HG02884 (cell line): ENCODE data around the gene PLXDC2.

ENCODE experiments used
- ATAC-seq: cut with Tn5 transposase; IDR thresholded peaks from one replicate; pipeline ENCODE4 v1.9.1; 2021; ENCODE audit warnings: mild to moderate bottlenecking, moderate library complexity; ENCODE audit not compliant: unreplicated experiment

Gene PLXDC2

DNA sequence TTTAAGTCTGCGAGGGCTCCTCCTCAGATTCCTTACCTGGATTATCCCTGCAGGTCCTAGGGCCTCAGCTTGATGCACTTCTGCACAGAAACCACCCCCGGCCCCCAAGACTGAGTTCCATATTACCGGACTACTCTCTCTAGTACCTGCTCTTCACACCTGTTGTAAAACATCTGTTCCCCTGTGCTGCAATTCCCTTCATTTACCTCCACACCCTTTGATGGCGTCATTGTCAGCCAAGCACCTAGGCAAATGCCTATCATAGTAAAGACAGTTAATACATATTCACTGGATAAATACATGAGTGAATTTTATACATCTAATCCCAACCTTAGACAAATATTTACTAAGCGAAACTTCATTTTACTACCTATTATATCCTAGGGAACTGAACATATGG is 275.5 kb downstream of the PLXDC2 start:
- no peak for ATAC-seq

DNA sequence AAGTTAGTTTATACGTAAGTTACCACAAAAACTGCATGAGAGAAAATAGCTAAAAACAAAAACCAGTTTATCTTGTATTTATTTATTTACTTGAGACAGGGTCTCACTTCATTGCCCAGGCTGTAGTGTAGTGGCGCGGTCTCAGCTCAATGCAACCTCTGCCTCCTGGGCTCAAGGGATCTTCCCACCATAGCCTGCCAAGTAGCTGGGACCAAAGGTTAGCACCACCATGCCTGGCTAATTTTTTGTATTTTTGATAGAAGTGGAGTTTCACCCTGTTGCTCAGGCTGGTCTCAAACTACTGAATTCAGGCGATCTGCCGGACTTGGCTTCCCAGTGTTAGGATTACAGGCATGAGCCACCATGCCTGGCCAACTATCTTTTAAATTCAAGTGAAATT is 277.4 kb downstream of the PLXDC2 start:
- no peak for ATAC-seq

DNA sequence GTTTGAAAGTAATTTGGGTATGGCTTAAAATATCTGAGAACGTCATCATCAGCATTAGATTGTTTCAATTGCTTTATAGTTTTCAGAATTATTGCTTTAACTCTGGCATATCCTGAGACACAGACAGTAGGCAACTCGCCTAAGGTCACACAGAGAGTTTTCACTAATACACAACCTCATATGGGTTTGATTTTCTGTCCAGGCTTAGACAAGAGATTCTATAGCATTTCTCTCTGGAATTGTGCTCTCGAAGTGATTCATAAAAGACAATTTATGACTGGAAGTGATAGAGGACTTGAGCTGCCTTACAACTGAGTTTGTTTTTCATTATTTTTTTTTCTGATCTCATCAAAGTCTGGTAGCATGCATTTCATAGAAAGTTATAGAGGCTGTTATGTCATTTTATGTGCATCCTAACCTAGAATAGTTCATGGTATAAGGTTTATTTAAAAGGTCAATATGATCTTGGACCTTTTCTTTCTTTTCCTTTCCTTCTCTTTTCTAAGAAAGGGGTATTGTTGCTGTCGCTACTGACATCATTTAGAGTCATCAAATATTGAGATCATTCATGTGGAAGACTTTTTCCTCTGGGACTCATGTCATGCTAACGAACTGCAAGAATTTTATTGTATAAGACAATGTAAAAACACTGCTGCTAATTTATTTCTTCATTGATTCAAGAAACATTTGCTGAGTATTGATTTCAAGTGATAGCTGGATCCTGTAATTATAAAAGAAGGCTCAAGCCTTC is 278.2 kb downstream of the PLXDC2 start:
- no peak for ATAC-seq

DNA sequence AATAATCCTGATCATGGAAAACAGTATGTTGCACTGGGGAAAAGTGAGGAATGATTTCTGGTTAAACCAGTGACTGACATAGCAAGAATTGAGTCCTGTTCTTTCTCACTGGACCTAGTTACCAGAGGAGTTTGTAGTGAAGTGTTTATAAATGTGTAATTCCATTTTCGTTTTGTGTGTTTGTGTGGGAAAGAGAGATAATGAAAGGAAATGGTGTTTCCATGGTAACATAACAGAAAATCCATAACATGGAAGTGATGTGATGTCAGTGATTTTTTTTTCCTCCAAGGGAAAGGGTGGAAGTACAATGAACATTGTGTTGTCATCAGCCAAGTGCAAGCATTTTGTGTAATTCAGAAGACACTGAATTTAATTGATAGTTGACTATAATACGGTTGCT is 283.9 kb downstream of the PLXDC2 start:
- ATAC-seq: no peak

DNA sequence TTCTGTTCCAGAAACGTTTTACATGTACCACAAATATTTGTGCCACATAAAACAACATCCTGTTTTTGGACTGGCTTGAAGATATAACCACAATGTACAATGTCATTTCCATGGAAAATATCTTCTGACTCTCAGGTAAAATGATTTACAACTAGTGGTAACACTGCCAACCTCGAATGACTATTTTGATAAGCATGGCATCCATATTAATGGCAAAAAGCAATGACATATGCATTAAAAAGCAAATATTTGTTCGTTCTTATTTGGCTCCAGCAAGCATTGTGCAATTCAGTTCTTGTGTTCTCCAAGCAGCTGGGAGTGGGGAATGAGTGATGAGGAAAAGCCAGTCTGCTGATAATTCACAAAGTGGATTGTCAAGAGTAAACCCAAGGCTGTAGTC is 289.0 kb downstream of the PLXDC2 start:
- no peak for ATAC-seq

DNA sequence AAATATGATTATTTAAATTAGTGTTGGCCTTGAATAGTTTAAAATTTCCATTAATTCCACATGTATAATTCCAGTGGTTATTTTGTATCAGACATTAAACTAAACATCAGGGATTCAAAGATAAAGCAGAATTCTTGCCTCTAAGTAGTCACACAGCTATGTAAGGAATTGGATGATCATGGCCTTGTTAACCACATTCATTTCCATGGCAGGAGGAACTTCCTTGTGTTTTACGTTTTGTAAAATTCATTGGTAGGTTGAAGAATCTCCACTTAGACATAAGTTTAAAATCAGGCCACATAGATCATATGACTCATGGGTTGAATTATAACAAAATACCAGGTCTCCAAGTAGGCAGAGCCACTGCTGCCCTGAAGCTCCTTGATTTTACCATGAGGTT is 289.7 kb downstream of the PLXDC2 start:
- no peak for ATAC-seq

DNA sequence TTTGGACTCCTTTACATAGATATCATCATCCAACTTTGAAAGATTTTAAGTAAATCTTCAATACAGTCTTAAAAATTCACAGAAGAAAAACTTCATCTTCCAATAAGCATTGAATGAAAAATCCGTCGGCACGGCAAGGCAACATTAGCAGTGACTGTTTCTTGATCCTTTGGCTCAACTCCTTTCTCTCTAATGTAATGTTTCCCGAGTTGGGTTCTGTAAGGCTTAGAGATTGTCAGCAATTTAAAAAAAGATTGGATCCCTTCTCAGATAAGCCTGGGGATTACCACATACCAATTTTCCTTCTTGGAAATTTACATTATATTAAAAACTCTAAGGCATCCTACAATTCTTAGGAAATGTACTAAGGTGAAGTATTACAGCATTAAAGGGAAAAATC is 291.8 kb downstream of the PLXDC2 start:
- ATAC-seq: no peak

DNA sequence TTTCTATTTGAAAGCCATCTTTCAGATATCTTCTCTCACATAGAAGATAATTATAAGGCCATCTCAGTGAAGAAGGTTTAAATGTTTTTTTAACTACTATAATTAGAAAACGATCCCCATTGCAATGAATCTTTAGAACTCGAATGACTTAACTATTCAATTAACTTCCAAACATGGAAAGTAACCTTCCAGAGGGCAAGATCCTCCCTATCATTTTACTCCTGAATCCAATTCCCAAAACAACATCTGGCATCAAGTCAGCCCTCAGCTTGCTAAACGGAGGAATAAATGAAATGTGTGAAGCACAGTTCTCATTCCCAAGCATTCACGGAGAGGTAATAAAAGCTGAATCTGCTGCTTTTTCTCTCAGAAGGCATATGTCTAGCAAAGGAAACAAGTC is 293.4 kb downstream of the PLXDC2 start:
- ATAC-seq: no peak

DNA sequence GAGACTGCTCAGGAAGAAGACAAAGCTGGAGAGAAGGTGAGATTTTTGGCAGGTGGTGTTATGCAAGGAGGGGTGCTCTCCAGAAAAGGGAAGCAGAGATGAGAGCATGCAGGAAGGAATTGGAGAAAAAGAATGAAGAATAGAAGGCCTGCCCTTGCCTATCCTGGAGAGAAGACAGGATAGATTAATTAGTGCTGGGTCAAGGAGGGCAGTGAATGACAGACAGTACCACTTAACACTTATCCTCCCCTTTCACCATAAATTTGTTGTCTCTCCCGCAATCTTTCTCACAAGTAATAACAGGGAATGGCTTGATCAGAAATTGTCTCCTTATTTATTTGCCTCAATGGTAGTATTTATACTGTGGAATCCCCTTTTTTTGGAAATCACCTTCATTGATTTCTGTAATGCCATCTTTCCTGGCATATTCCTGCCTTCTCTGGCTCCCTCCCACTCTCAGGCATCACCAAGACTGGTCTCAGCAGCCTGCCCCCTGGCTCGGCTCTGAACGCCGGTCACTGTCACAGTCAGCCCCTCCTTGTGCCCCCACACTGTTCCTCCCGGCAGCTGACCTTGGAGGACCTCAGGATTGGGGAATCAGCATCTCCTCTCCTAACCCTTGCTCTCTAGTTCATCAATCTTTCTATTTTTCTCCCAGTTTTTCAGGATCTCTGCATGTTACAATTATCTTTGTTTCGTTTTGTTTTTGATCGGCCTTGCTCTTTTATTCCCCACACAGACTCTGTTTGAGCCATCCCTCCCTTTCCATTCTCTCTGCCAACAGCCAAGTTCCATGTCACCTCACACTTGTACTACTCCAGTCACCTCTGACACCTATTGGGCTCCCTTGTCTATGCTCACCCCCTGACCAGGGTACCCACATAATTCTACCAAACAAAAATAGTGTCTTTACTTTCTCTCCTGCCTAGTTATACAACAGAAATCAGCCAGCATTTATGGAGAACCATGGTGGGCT is 294.2 kb downstream of the PLXDC2 start:
- no peak for ATAC-seq

DNA sequence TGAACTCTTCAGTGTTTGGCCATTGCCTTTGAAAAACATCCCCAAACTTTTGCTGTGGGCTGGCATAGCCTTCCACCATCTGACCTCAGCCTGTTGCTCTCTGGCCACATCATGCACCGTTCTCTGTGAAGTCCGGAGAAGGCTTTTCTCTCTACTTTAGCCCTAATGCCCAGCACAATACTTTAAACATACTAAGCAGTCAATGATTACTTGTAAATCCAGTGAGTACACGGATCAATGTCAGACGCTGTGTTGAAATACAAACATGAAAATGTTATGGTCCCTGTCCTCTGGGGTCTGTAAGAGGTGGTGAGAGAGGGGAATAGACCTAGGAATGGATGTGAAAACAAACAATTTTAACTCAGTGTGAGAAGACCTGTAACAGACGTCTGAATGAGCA is 297.9 kb downstream of the PLXDC2 start:
- no peak for ATAC-seq

DNA sequence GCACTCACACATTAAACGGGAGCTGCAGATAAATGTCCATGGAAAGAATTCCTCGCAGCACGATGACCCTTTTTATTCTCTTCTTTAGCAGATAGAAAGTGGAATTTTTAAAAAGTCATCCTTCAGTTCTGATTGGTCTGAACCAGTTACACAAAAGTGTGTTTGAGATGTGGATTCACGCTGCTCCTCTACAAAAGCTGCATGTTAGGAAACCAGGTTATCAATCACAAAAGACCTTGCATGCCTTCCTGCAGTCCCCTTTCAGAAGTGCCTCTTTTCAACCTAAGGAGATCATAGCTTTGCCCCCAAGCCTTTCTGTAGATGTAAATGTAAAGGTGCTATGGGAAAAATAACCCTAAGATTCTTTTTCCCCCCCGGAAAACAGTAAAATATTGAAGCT is 299.7 kb downstream of the PLXDC2 start:
- no peak for ATAC-seq

DNA sequence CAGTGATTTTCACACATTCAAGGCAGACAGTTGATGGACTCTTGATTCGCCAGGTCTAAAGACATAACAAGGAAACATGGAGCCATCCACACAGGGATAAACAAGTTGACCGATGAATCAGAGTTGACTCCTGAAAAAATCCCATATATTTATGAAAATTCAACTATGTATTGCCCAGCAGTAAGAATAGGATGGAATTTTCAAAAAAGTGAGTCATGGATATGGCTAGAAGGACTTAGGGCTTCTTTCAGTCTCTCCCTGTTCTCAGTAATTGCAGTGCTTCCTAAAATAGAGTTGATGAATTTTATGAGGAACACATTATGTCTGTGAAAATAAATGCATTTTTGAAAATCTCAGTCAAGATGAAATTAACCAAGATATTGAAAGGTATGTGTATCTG is 301.2 kb downstream of the PLXDC2 start:
- no peak for ATAC-seq

DNA sequence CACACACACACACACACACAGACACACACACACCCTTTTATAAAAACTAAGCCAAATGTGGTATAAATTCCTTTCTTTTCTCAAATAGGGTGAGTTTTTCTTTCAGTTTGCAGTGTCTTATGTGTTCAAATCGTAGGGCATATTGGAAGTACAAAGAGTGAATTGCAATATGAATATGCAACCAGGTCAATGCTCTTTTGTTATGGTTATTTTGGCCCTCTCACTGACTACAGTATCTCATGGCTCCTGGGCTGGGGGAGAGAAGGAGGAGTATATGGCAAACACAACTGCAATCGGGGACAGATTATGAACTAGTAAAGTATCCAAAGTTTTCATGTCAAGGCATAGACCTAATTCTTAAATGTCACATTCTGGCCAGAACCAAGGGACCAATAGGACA is 301.9 kb downstream of the PLXDC2 start:
- no peak for ATAC-seq

DNA sequence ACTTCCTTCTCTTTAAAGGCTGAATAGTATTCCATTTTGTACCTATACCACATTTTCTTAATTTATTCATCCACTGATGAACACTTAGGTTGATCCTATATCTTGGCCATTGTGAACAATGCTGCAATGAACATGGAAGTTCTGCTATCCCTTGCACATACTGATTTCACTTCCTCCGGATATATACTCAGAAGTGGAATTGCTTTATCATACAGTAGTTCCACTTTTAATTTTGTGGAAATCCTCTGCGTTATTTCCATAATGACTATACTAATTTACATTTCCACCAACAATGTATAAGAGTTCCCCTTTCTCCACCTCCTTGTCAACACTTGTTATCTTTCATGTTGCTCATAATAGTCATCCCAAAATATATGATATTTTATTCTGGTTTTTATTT is 312.6 kb downstream of the PLXDC2 start:
- ATAC-seq: no peak

DNA sequence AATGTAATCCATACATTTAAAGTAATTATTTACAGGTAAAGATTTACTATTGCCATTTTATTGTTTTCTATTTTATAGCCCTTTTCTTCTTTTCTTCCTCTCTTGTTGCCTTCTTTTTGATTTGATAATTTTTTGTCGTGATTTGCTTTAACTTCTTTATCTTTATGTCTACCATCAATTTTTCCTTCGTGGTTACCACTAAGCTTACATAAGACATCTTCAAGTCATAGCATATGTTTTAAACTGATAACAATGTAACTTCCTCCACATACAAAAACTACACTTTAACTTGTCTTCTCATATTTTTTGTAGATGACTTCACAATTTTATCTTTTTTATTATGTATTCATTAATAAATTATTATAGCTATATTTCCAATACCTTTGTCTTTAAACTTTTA is 316.6 kb downstream of the PLXDC2 start:
- no peak for ATAC-seq

DNA sequence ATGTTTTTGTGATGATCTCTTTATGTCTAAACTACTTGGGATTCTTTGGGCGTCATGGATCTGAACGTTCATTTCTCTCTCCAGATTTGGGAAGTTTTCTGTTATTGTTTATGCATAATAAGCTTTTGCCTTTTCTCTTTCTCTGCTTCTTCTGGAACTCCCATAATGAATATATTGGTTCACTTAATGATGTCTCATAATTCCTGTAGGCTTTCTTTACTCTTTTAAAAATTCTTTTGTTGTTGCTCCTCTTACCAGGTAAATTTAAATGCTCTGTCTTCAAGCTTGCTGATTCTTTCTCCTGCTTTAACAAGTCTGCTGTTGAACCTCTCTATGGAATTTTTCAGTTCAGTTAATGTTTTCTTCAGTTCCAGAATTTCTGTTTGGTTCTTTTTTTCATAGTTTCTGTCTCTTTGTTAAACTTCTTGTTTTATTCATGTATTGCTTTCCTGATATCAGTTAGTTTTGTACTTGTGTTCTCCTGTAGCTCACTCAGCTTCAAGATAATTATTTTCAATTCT is 317.5 kb downstream of the PLXDC2 start:
- no peak for ATAC-seq

DNA sequence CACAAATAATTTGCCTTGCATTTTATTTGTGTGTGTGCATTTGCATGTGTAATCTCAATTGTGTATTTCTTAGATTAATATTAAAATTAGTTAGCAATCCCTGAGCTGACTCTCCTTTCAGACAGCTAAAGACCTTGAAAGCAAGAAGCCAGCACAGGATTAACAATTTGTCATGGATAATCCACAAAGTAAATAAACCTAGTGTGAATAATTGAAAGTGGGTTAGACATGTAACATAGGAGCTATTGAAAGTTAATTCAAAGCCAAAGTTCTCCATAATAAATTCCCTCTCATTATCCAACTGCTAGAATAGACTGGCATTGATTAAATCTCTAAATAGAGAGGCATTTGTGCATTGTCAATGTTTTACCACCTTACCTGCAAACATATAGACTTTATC is 326.1 kb downstream of the PLXDC2 start:
- ATAC-seq: no peak

DNA sequence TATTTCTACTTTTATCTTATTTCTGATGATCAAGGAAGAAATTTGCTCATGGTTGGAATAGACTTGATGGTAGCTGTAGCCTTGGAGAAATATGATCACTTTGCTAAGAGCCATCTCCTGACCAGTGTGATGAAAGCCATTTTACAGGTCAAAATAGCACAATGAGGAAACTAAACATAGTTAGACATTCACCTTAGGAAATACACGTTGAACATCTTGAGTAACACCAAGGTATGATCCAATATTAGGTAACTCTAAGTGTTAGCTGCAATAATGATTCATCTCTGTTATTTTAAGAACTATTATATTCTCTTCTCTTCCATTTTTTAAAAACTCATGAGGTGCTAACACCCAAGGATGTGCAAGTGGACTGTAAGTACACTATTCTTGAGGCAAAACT is 328.0 kb downstream of the PLXDC2 start:
- no peak for ATAC-seq

DNA sequence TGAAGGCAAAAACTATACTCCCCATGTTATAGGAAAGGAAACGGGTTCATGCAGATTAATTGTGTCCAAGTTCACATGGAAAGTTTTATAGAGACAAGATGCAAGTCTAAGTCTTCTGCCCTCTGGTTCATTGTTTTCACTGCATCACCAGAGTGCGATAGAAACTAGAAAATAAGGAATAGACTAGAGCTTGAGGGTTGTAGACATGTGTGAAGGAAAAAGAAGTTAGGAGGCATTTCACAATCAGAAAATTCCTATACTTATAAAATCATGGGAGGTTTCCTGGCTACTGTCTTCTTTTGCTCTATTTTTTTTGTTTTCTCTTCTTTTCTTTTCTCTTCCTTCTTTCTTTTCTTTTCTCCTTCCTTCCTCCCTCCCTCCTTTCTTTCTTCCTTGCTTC is 329.8 kb downstream of the PLXDC2 start:
- no peak for ATAC-seq

DNA sequence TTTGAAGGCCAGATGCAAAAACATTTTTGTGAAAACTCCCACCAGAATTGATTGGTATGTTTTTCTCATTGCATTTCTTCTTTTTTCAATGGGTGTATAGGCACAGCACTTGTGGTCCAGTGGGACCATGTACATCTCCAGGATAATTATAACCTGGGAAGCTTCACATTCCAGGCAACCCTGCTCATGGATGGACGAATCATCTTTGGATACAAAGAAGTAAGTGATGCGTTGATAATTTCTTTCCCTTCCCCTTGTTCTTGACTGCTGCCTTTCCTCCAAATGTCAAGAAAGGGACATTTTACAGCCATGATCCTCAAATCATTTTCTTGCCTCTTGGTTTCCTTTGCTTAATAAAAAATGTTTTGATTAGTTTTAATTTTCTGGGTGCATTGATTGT is 331.5 kb downstream of the PLXDC2 start:
- ATAC-seq: no peak

DNA sequence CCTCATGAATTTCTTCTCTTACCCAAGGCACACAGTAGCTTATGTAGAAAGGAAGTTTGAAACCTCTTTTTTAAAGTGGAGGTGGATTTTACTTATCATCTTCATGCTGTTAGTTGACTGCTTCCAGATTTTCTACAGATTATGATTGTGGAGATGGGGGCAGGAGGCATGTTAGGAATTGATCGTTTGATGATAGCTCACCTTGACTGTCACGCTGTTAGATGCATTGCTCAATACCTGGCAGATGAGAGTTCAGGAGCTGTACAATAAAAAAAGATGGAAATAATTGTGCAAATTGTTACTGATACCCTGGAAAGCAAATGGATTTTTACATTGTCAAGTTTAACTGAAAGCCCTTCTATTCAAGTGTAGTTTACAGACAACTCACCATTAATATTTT is 340.3 kb downstream of the PLXDC2 start:
- ATAC-seq: no peak

DNA sequence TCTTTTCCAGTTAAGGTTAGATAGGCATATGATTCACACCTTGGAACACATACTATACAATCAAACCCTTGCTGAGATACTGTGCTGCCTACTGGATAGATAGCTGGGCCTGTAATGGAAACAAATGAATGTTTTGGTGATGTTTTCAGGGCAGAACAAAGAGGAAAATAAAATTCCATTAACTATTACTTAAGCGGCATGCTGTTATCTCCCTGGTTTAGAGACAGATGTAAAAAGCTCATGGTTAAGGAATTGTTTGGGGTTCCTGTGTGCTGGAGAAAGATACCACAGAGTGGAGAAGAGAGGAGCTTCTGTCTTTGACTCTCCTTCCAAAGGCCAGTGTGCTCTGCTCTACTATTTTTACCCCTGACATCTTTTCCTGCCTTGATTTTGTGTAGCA is 341.1 kb downstream of the PLXDC2 start:
- no peak for ATAC-seq
